Right ventricle myocardium inferior (tissue), 1 donor: ENCODE data around the gene ISL2. TPM values are rescaled to one million over a fixed set of nuclear protein-coding genes. Genes with fewer than 3 reads are reported as not detected.
"Not testable (repeated sequence)": the region's sequence is repeated elsewhere in the genome, so short reads cannot be mapped to it uniquely, and the experiment has no call there.

Experiments used
- ATAC-seq: fragments of 200-7000 bp; cut with Tn5 transposase; one replicate; pipeline ENCODE4 v1.9.1; 2020; ENCODE audit warnings: mild to moderate bottlenecking, moderate library complexity
- DNase-seq: peaks from one replicate; pipeline ENCODE4 v3.0.0; 2021; ENCODE audit errors: missing footprints
- intact Hi-C: fragments of 100-400 bp; cut with DNase I; formaldehyde crosslinking; loops from one replicate; pipeline ENCODE4 v1.11.0; 2022
- long read RNA-seq: library from polyadenylated mRNA; unstranded; transcript quantifications from one replicate; pipeline ENCODE4 v2.0.0, GENCODE V29; 2021
- total RNA-seq: library from RNA; stranded (reverse); fragmentation: NEBNext Ultra II Directional; extraction: Animal tissue kit (Norgen Biotek cat#: 25700); gene quantifications from one replicate; pipeline ENCODE4 v1.2.1, GENCODE V29; 2021
- donor health status: DM: no; HTN: yes; CAD: no; lungs with severe emphysema.

ISL2 gene
- total RNA-seq, result not detected
- long read RNA-seq, result 0 reads

GRCh38 chr15:76336254-76337058, at the start of gene ISL2:
ISL2 (plus strand) TSS chr15:76336773; CDS start chr15:76336884, 111 bp downstream.
- ATAC-seq (no peak), DNase-seq (peak; percentile 85)
- intact Hi-C loops, result no loop called here

GRCh38 chr15:76289582-76289981, 47.0 kb upstream of the ISL2 start:
- intact Hi-C loops, result no loop called here
- DNase-seq, result no peak
- ATAC-seq, result no peak

DNA sequence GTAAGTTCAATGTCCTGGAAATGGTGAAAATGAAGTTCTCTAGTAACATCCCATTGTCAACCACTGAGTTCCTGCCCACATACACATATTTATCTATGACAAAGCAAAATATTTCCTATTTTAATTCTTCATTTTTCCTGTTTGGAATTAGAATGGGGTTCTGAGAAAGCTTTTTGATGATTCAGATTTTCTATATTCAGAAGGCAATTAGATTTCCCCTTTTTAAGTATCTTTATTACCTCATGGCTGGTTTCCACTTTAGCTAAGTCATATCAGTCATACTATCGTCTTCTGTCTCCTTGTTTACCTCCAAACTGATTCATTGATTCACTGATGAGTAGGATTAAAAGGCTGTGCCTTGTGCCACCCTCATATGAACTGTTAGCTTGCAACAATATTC, 43.2 kb upstream of the ISL2 start:
- ATAC-seq, result no peak
- DNase-seq, result no peak
- intact Hi-C loops, result no loop called here

DNA sequence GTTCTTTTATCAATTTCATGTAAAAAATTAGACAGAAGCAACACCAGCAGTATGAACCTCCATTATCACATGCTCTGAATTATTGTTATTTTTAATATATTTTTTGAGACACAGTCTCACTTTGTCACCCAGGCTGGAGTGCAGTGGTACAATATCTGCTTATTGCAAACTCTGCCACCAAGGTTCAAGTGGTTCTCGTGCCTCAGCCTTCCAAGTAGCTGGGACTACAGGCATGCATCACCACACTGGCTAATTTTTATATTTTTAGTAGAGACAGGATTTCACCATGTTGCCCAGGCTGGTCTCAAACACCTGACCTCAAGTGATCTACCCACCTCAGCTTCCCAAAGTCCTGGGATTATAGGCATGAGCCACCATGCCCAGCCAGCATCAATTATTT, 42.1 kb upstream of the ISL2 start:
- intact Hi-C loops, ATAC-seq, DNase-seq: not testable (repeated sequence)

GRCh38 chr15:76296849-76297248, 39.7 kb upstream of the ISL2 start:
- DNase-seq (no peak), ATAC-seq (no peak)
- intact Hi-C loops, result no loop called here

GRCh38 chr15:76297951-76298350, 38.6 kb upstream of the ISL2 start:
- ATAC-seq, intact Hi-C loops, DNase-seq: not testable (repeated sequence)

DNA sequence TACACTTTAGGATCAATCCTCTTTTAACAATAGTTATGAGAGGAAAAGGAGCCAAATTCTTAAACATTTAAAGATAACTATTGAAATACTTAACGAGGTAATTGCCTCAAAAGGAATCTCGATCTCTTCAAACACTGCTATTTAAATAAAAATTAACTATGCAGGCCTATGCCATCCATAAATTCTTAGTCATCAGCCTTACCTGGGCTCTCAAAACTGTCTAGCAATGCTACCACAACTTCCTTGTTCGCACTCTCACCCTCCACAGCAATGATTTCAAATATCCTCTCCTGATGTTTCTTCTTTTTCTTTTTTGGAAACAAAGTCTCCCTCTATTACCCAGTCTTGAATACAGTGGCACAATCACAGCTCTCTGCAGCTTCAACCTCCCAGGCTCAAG, 37.6 kb upstream of the ISL2 start:
- no peak for ATAC-seq
- intact Hi-C loops, result no loop called here
- no peak for DNase-seq

- DNase-seq (no peak), ATAC-seq (no peak)
- intact Hi-C loops, result no loop called here
These were observed 36.8 kb upstream of the ISL2 start for GRCh38 chr15:76299786-76300185.

DNA sequence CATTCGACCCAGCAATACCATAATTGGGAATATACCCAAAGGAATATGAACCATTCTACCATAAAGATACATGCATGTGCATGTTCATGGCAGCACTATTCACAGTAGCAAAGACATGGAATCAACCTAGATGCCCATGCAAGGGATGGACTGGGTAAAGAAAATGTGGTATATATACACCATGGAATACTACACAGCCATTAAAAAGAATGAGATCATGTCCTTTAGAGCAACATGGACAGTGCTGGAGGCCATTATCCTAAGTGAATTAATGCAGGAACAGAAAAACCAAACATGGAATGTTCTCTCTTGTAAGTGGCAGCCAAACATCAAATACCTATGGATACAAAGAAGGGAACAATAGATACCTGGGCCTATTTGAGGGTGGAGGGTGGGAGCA, 32.7 kb upstream of the ISL2 start:
- ATAC-seq (no peak), DNase-seq (no peak)
- intact Hi-C loops, result no loop called here

DNA sequence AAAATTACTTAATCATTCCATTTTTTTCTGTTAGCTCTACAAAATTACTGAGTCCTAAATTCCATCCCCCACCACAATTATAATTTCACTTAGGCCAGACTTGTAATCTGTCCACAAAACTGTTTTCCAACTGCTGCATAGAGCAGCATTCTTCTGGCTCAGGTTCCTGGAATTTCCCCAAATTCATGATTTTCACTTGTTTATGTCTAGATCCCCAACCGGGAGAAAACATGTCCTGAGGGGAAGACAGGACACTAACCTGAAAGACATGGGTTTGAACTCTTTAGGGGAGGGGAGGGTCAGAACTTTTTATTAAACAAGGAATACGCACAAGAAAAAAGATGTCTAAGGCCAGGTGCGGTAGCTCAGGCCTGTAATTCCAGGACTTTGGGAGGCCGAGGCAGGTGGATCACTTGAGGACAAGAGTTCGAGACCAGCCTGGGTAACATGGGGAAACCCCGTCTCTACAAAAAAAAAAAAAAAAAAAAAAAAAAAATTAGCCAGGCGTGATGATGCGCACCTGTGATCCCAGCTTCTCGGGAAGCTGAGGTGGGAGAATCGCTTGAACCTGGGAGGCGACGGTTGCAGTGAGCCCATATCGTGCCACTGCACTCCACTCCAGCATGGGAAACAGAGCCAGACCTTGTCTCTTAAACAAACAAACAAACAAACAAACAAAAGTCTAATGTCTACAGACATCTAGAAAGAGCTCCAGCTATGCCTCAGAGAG, 26.8 kb upstream of the ISL2 start:
- ATAC-seq, result no peak
- intact Hi-C loops, result no loop called here

DNA sequence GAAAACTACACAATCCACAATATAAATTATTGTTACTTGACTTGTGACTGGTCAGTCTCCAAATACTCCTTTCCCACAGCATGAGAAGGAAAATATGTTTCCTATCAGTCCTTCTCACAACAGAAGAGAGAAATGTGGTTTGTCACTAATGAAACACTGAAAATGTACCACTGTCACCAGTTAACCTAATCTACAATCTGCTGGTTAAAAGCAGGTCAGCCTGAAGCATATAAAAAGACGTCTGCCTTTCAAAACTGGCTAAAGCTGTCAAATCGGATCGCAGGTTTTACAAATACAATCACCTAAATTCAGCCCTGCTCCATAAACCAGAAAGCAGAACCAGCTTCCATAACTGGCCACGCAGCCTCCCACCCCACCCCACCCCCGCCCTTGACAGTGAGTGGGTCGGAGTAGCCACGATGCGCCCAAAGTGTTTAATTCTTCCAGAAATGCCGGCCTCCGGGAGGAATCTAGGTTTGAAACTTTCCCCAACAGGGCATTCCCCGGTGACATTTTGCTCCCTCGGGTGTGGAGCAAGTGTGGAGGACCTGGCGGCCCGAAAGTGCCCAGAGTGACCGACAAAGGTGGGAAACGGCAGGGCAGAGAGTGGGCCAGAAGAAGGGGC, 26.0 kb upstream of the ISL2 start:
- intact Hi-C loops, result no loop called here
- no peak for DNase-seq
- ATAC-seq, result peak; percentile 15

More for the DNA sequence above, 26.8 kb upstream of the ISL2 start:
- DNase-seq, result no peak

- intact Hi-C loops, result no loop called here
- peak; percentile 98 for ATAC-seq
- DNase-seq, result peak; percentile 98
These were observed 25.2 kb upstream of the ISL2 start, which contains the start of gene ETFA for GRCh38 chr15:76311100-76311953. ETFA (minus strand) TSS chr15:76311469; CDS start chr15:76311388, 81 bp downstream.

- ATAC-seq, result no peak
- intact Hi-C loops, result no loop called here
- no peak for DNase-seq
These were observed 23.9 kb upstream of the ISL2 start for GRCh38 chr15:76312540-76313174.

- ATAC-seq, intact Hi-C loops, DNase-seq: not testable (repeated sequence)
These were observed 23.4 kb upstream of the ISL2 start for GRCh38 chr15:76313175-76313567.

DNA sequence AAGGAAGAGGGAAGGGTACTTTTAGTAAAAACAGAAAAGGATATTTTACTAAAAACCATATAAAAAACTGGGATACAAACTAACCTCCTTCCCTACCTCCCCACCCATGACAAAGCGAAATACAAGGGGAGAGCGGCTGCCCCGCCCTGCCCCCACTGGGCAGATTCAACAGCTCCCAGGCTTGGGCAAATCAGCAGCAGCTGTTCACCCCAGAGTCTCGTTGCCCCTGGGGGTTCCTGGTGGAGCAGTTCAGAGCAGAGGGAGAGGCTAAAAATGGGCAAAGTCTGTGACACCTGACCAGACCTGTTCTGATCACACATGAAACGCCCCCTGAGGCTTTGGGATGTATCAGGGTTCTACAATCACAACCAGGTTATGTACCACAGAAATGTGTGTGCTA, 22.8 kb upstream of the ISL2 start:
- ATAC-seq, result no peak
- intact Hi-C loops, result no loop called here
- DNase-seq, result no peak

GRCh38 chr15:76320012-76320411, 16.6 kb upstream of the ISL2 start:
- intact Hi-C loops, result no loop called here
- ATAC-seq, result no peak
- no peak for DNase-seq

GRCh38 chr15:76321171-76321570, 15.4 kb upstream of the ISL2 start:
- intact Hi-C loops, result no loop called here
- ATAC-seq (no peak), DNase-seq (no peak)

GRCh38 chr15:76321602-76322001, 15.0 kb upstream of the ISL2 start:
- no peak for DNase-seq
- ATAC-seq, result no peak
- intact Hi-C loops, result no loop called here
